ENCODE measurements around the gene COBLL1.

The COBLL1 gene

DNA sequence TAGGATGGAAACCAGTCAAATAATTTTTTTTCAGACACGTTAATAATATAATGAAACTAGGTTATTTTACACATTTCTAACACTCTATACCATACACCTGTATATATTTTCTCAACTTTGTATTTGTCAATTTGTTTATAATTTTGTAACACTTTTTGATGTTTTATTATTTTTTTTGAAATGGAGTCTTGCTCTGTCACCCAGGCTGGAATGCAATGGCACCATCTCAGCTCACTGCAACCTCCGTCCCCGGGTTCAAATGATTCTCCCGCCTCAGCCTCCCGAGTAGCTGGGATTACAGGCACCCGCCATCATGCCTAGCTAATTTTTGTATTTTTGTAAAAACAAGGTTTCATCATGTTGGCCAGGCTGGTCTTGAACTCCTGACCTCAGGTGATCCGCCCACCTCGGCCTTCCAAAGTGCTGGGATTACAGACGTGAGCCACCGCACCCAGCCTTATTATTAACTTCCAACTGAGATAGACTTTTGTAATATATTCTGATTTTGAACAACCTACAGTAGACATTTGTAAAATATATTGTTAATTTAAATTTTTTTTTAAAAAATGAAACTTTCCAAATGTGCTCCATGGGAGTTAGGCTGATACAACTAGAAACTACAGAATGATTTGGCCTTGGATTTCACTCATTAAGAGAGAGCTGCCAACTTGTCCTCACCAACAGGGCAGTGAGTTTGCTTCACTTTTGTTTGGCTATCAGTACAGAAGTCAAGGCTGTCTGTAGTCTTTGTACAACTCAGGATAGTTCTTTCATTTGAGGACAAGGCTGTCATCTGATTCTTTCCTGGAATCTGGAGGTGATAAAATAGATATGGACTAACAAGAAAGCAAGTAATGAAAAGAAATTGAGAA lies 33.9 kb upstream of the COBLL1 start:
- TF ChIP-seq EZH2 (IDR thresholded peaks at IDR 0.05; ENCODE audit: borderline replicate concordance, low read length): no peak
- TF ChIP-seq, protein P1, sequence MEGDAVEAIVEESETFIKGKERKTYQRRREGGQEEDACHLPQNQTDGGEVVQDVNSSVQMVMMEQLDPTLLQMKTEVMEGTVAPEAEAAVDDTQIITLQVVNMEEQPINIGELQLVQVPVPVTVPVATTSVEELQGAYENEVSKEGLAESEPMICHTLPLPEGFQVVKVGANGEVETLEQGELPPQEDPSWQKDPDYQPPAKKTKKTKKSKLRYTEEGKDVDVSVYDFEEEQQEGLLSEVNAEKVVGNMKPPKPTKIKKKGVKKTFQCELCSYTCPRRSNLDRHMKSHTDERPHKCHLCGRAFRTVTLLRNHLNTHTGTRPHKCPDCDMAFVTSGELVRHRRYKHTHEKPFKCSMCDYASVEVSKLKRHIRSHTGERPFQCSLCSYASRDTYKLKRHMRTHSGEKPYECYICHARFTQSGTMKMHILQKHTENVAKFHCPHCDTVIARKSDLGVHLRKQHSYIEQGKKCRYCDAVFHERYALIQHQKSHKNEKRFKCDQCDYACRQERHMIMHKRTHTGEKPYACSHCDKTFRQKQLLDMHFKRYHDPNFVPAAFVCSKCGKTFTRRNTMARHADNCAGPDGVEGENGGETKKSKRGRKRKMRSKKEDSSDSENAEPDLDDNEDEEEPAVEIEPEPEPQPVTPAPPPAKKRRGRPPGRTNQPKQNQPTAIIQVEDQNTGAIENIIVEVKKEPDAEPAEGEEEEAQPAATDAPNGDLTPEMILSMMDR (IDR thresholded peaks at IDR 0.05; ENCODE audit: low read length): no peak
- H3K27me3 ChIP-seq (ENCODE audit: insufficient read depth, low read length): no peaks in the 10 kb centered on the region
- H3F3A ChIP-seq (ENCODE audit: insufficient read depth, low read length): no peaks in the 10 kb centered on the region
- no peak overlapping the region for H2AFZ ChIP-seq (ENCODE audit: low read length)
- no peak overlapping the region for H3K27ac ChIP-seq (ENCODE audit: low read depth, low read length, poor library complexity, severe bottlenecking)
- H3K4me2 ChIP-seq (ENCODE audit: low read length): no peak overlapping the region
- no peaks in the 10 kb centered on the region for H3K79me2 ChIP-seq (ENCODE audit: insufficient read depth, low read length)
- H3K4me1 ChIP-seq (ENCODE audit: insufficient read depth, low read length, severe bottlenecking): no peaks in the 10 kb centered on the region
- no peaks in the 10 kb centered on the region for H3K9me3 ChIP-seq (ENCODE audit: low read length)
- H3K9ac ChIP-seq (ENCODE audit: low read length): no peak overlapping the region
- H4K20me1 ChIP-seq (ENCODE audit: insufficient read depth, low read length): no peaks in the 10 kb centered on the region
- H3K36me3 ChIP-seq (ENCODE audit: insufficient read depth, low read length): no peaks in the 10 kb centered on the region
- no peaks in the 10 kb centered on the region for H3K9me2 ChIP-seq (ENCODE audit: low read depth, low read length)
- no peak overlapping the region for H3K4me3 ChIP-seq (ENCODE audit: low read depth, low read length, poor library complexity, severe bottlenecking)

DNA sequence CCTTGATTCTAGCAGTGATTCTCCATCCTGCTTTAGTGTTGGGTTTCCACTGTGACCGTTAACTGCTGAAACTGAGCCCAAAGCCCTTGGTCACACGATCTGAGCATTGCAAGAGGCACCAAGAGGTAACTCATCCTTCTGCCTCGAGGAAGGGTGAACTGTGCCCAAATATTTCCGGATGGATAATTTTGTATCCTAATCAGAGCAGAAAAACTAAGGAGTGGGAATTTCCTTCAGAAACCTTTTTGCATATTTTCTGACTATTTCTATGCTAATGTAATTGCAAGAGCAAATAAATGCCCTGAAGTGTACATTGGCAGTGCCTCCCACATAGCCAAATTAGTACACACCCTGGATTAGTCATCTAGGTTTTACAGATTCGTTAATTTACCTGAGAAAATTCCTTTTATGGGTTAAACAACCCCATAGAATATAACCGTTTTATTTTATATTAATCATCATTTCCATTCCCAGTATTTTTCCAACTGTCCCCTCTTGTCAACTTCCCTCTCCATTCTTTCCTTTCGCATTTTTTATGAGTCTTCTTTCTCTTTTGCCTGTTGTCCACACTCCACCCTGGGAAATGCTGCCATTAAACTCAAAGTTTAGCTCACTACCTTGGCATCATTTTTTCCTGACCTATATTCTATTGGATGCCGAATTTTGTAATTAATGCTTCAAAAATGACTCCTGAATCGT lies 31.7 kb upstream of the COBLL1 start:
- H4K20me1 ChIP-seq (ENCODE audit: insufficient read depth, low read length): no peaks in the 10 kb centered on the region
- H3K4me3 ChIP-seq (ENCODE audit: low read depth, low read length, poor library complexity, severe bottlenecking): no peak overlapping the region
- H3K9me3 ChIP-seq (ENCODE audit: low read length): no peaks in the 10 kb centered on the region
- H3K79me2 ChIP-seq (ENCODE audit: insufficient read depth, low read length): no peaks in the 10 kb centered on the region
- no peaks in the 10 kb centered on the region for H3K9me2 ChIP-seq (ENCODE audit: low read depth, low read length)
- no peak overlapping the region for H3K9ac ChIP-seq (ENCODE audit: low read length)
- H3K4me1 ChIP-seq (ENCODE audit: insufficient read depth, low read length, severe bottlenecking): no peaks in the 10 kb centered on the region
- H3K27ac ChIP-seq (ENCODE audit: low read depth, low read length, poor library complexity, severe bottlenecking): no peak overlapping the region
- no peaks in the 10 kb centered on the region for H3K36me3 ChIP-seq (ENCODE audit: insufficient read depth, low read length)
- H3F3A ChIP-seq (ENCODE audit: insufficient read depth, low read length): no peaks in the 10 kb centered on the region
- H2AFZ ChIP-seq (ENCODE audit: low read length): no peak overlapping the region
- TF ChIP-seq EZH2 (IDR thresholded peaks at IDR 0.05; ENCODE audit: borderline replicate concordance, low read length): no peak
- TF ChIP-seq, protein P1 (IDR thresholded peaks at IDR 0.05; ENCODE audit: low read length): no peak
- no peaks in the 10 kb centered on the region for H3K27me3 ChIP-seq (ENCODE audit: insufficient read depth, low read length)
- H3K4me2 ChIP-seq (ENCODE audit: low read length): no peak overlapping the region

DNA sequence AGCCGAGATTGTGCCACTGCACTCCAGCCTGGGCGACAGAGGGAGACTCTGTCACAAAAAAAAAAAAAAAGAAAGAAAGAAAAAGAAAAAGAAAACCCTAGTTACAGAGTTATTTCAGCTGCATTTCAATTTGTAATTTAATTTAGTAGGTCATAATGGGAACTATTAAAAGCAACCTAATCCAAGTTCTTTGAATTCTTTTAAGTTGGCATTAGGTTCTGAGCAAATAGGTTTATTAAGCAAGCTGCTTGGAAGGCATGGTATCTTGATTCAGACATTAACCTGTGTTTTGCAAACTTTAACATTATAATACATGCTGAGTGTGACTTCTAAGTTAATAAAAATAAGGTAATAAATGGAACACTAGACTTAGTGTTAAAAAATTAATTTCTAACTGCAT lies 29.8 kb upstream of the COBLL1 start:
- no peak for TF ChIP-seq EZH2 (IDR thresholded peaks at IDR 0.05; ENCODE audit: borderline replicate concordance, low read length)
- TF ChIP-seq, protein P1 (IDR thresholded peaks at IDR 0.05; ENCODE audit: low read length): no peak
- H3K9me3 ChIP-seq (ENCODE audit: low read length): no peaks in the 10 kb centered on the region
- H2AFZ ChIP-seq (ENCODE audit: low read length): no peak overlapping the region
- no peak overlapping the region for H3K9ac ChIP-seq (ENCODE audit: low read length)
- no peaks in the 10 kb centered on the region for H3K36me3 ChIP-seq (ENCODE audit: insufficient read depth, low read length)
- H3K4me1 ChIP-seq (ENCODE audit: insufficient read depth, low read length, severe bottlenecking): no peaks in the 10 kb centered on the region
- no peak overlapping the region for H3K4me3 ChIP-seq (ENCODE audit: low read depth, low read length, poor library complexity, severe bottlenecking)
- H3K9me2 ChIP-seq (ENCODE audit: low read depth, low read length): no peaks in the 10 kb centered on the region
- no peaks in the 10 kb centered on the region for H3K79me2 ChIP-seq (ENCODE audit: insufficient read depth, low read length)
- no peaks in the 10 kb centered on the region for H3K27me3 ChIP-seq (ENCODE audit: insufficient read depth, low read length)
- no peaks in the 10 kb centered on the region for H3F3A ChIP-seq (ENCODE audit: insufficient read depth, low read length)
- H3K27ac ChIP-seq (ENCODE audit: low read depth, low read length, poor library complexity, severe bottlenecking): no peak overlapping the region
- no peaks in the 10 kb centered on the region for H4K20me1 ChIP-seq (ENCODE audit: insufficient read depth, low read length)
- H3K4me2 ChIP-seq (ENCODE audit: low read length): no peak overlapping the region

Data from OCI-LY1 (cell line).